GM12874 (cell line): ENCODE data around the gene CDKN1C.

Experiments used
- TF ChIP-seq, protein P1 (sequence below): IDR thresholded peaks from 2 replicates; pipeline ENCODE4 v1.5.1; 2011; ENCODE audit warnings: low read depth, mild to moderate bottlenecking, control low read depth, low read length, moderate library complexity; ENCODE audit not compliant: insufficient read depth

The CDKN1C gene

GRCh38 chr11:2847561-2847960, 38.0 kb downstream of the CDKN1C start:
- TF ChIP-seq, protein P1, sequence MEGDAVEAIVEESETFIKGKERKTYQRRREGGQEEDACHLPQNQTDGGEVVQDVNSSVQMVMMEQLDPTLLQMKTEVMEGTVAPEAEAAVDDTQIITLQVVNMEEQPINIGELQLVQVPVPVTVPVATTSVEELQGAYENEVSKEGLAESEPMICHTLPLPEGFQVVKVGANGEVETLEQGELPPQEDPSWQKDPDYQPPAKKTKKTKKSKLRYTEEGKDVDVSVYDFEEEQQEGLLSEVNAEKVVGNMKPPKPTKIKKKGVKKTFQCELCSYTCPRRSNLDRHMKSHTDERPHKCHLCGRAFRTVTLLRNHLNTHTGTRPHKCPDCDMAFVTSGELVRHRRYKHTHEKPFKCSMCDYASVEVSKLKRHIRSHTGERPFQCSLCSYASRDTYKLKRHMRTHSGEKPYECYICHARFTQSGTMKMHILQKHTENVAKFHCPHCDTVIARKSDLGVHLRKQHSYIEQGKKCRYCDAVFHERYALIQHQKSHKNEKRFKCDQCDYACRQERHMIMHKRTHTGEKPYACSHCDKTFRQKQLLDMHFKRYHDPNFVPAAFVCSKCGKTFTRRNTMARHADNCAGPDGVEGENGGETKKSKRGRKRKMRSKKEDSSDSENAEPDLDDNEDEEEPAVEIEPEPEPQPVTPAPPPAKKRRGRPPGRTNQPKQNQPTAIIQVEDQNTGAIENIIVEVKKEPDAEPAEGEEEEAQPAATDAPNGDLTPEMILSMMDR, result no peak

- TF ChIP-seq, protein P1, result no peak
Measured at GRCh38 chr11:2846470-2846869, 39.1 kb downstream of the CDKN1C start.

- TF ChIP-seq, protein P1, result no peak
Measured at GRCh38 chr11:2846056-2846455, 39.5 kb downstream of the CDKN1C start.

GRCh38 chr11:2844996-2845395, 40.6 kb downstream of the CDKN1C start:
- TF ChIP-seq, protein P1, result no peak

DNA sequence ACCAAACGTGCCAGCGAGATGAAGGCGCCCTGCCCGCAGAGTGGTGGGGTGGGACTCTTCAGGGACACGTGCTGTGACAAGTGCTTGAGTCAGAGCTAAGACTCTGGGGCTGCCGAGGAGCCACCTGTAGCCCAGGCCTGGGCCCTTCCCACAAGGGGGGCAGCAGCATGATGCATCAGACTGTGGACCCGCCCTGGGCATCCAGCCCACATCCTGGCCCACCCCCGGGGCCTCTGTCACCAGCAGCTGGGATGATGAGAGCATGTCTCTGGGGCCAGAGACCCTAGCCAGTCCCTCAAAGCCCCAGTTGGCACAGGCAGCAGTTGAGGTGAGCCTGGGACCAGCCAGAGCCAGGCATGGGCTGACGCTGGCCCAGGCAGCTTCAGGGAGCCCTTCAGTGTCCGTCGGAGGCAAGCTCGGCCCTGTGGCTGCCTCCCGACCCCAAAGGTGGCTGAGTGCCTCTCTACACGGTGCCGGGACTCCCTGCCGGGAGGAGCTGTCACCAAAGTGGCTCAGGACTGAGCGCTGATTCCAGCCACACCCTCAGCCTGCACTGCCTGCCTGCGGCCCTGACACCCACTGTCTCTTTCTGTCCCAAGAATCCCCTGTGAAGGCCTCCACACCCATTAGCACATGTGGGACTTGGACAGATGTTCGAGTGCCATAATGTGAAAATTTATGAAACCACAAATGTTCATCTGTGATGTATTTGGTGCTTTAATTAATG, 41.3 kb downstream of the CDKN1C start:
- TF ChIP-seq, protein P1, result no peak

DNA sequence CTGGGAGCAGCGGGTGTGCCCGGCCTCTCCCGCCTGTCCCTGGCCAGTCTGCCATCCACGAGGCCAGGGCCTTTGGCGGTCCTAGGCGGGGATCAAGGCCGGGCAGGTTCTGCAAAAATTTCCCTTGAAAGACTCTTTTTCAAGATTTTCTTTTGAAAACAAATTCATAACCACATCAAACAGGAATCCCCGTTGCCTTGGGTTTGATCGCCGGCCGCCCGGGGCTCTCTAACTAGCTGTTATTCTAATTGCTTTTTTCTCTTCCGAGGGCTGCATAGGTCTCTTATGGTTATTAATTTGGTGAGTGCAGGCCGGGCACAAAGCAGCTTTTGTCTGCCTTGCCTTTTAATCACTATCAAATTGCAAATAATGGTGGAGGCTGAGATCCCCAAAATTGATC, 42.0 kb downstream of the CDKN1C start:
- TF ChIP-seq, protein P1, result no peak

- TF ChIP-seq, protein P1, result no peak
Measured at GRCh38 chr11:2842876-2843275, 42.7 kb downstream of the CDKN1C start.
